Measurements from ENCODE around the gene ITPKB. TPM values are rescaled to one million over a fixed set of nuclear protein-coding genes. Genes with fewer than 3 reads are reported as not detected.

ITPKB gene
- total RNA-seq, 4 donors from 2014 or later = 29.7 to 117 (median 44.9) TPM

- Histone ChIP-seq H3K4me1 (peaks cover 0 to 11% of the 10 kb centered on the region in 2 donors), H3K36me3 (no peaks in the 10 kb centered on the region), H3K27ac (peak overlapping the region; percentile 83 to 85), H3K4me3 (no peak overlapping the region), H3K27me3 (no peaks in the 10 kb centered on the region), H3K9me3 (no peaks in the 10 kb centered on the region)
- TF ChIP-seq POLR2A (IDR thresholded peaks at IDR 0.05) = no peak
- TF ChIP-seq, protein P1, sequence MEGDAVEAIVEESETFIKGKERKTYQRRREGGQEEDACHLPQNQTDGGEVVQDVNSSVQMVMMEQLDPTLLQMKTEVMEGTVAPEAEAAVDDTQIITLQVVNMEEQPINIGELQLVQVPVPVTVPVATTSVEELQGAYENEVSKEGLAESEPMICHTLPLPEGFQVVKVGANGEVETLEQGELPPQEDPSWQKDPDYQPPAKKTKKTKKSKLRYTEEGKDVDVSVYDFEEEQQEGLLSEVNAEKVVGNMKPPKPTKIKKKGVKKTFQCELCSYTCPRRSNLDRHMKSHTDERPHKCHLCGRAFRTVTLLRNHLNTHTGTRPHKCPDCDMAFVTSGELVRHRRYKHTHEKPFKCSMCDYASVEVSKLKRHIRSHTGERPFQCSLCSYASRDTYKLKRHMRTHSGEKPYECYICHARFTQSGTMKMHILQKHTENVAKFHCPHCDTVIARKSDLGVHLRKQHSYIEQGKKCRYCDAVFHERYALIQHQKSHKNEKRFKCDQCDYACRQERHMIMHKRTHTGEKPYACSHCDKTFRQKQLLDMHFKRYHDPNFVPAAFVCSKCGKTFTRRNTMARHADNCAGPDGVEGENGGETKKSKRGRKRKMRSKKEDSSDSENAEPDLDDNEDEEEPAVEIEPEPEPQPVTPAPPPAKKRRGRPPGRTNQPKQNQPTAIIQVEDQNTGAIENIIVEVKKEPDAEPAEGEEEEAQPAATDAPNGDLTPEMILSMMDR (IDR thresholded peaks at IDR 0.05) = no peak
- intact Hi-C loops (cut with DNase I; ENCODE audit: low total_unique reads) = no loop called here
- peak; percentile 44 to 50 for DNase-seq
These were observed 100.5 kb downstream of the ITPKB start for GRCh38 chr1:226638608-226639007.

GRCh38 chr1:226638001-226638601 lies 101.0 kb downstream of the ITPKB start:
- intact Hi-C loops (cut with DNase I; ENCODE audit: low total_unique reads) = no loop called here
- TF ChIP-seq POLR2A (IDR thresholded peaks at IDR 0.05) = no peak
- TF ChIP-seq, protein P1 (IDR thresholded peaks at IDR 0.05) = no peak
- Histone ChIP-seq H3K4me3 (no peak overlapping the region), H3K36me3 (no peaks in the 10 kb centered on the region), H3K27me3 (no peaks in the 10 kb centered on the region), H3K9me3 (no peaks in the 10 kb centered on the region), H3K27ac (peak overlapping the region; percentile 83 to 85), H3K4me1 (peaks cover 0 to 11% of the 10 kb centered on the region in 2 donors)
- DNase-seq = peak; percentile 59 to 71

DNA sequence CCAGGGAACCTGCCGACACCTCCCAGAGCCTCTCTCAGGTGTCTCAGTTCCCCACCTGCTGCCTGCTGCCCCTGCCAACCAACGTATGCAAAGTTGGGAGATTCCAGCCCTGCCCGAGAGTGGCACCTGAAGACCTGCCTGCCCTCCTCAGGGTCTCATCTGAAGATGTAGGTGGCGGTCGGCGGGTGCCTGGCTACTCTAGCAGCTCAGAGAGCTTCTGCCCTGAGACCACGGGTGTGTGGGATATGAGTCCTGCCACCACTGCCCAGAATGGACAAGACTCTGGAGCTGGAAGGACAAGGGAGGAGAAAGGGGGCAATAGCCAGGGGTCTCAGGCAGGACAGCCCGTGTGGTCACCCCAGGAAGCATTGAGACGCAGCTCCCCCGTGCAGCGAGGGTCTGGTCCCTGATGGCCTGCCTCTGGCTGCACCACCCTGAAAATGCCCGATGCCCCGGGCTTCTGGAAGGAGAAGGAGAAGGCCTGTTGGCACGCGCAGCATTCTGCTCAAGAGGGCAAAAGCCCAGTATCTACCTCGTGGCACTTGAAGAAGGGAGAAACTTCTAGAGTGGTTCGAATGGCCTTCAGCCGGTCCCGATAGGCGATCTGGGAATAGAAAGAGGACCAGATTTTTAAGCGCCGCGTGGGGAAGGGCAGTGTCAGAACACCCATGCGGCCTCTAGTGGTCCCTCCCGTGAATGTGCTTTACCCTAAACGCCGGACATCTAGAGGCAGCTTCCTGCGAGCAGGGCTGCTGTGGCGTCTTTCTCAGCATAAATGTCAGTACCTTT lies 101.7 kb downstream of the ITPKB start:
- intact Hi-C loops (cut with DNase I; ENCODE audit: low total_unique reads) = no loop called here
- Histone ChIP-seq H3K4me1 (peaks cover 0 to 11% of the 10 kb centered on the region in 2 donors), H3K9me3 (no peaks in the 10 kb centered on the region), H3K4me3 (no peak overlapping the region), H3K36me3 (no peaks in the 10 kb centered on the region), H3K27ac (peak overlapping the region; percentile 83 to 85), H3K27me3 (no peaks in the 10 kb centered on the region)
- DNase-seq = peak; percentile 78 to 79
- TF ChIP-seq POLR2A (IDR thresholded peaks at IDR 0.05) = no peak
- TF ChIP-seq, protein P1 (IDR thresholded peaks at IDR 0.05) = peak; percentile 44 to 75 (median 56)

DNA sequence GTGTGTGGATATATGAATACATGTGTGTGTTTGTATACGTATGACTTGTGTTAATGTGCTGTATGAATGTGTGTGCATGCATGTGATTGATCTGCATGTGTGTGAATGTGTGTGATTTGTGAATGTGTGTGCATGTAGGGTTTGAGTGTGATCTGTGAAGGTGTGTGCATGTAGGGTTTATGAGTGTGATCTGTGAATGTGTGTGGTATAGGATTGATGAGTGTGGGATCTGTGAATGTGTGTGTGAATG lies 102.3 kb downstream of the ITPKB start:
- no peak for DNase-seq
- Histone ChIP-seq H3K27ac (peak overlapping the region; percentile 83 to 85), H3K27me3 (no peaks in the 10 kb centered on the region), H3K9me3 (no peaks in the 10 kb centered on the region), H3K4me3 (no peak overlapping the region), H3K36me3 (no peaks in the 10 kb centered on the region), H3K4me1 (peaks cover 0 to 11% of the 10 kb centered on the region in 2 donors)
- intact Hi-C loops (cut with DNase I; ENCODE audit: low total_unique reads) = no loop called here
- TF ChIP-seq, protein P1 (IDR thresholded peaks at IDR 0.05) = no peak
- TF ChIP-seq POLR2A (IDR thresholded peaks at IDR 0.05) = no peak

DNA sequence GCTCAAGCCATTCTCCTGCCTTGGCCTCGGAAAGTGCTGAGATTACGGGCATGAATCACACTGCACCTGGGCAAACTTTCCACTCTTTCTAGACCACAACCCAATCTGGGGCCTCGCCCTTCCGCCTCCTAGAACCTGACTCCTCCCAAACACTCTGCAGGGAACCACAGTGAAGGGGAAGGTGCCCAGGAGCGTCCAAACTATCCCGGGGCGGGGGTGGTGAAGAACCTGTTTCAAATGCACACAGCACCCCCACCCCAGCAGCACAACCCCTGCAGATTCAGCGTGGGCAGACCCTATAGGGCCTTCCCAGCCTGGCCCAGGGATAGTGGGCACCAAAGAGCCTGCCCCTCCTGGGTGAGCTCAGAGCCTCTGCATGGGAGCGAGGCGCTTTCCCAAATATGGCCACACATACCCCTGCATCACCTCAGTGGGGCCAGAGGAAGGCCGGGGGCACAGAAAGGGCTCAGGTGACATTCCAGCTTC lies 103.6 kb downstream of the ITPKB start:
- no peaks in the 10 kb centered on the region for H3K36me3 ChIP-seq
- H3K4me3 ChIP-seq = no peak overlapping the region
- no peaks in the 10 kb centered on the region for H3K27me3 ChIP-seq
- H3K4me1 ChIP-seq = peaks cover 0 to 11% of the 10 kb centered on the region in 2 donors
- intact Hi-C loops (cut with DNase I; ENCODE audit: low total_unique reads) = no loop called here
- H3K27ac ChIP-seq = peak overlapping the region; percentile 52 to 78
- no peak for TF ChIP-seq POLR2A (IDR thresholded peaks at IDR 0.05)
- TF ChIP-seq, protein P1 (IDR thresholded peaks at IDR 0.05) = no peak
- H3K9me3 ChIP-seq = no peaks in the 10 kb centered on the region
- peak in 1 of 2 donors; percentile 14 for DNase-seq
